HEK293T (cell line): ENCODE measurements around the gene TAS2R60.

ENCODE experiments used
- CTCF ChIA-PET: fragments of 350-600 bp; formaldehyde crosslinking; extraction: SDS; loops from one replicate; lab custom pipeline; 2021; ENCODE audit warnings: antibody characterized with exemption, inconsistent platforms; lab: Yijun Ruan, JAX
- POLR2A ChIA-PET: fragments of 350-600 bp; formaldehyde crosslinking; extraction: SDS; loops from one replicate; lab custom pipeline; 2020; ENCODE audit warnings: antibody characterized with exemption, inconsistent platforms; lab: Yijun Ruan, JAX
- DNase-seq: peaks from one replicate; pipeline ENCODE4 v3.0.0; 2012; ENCODE audit warnings: mixed read lengths; ENCODE audit errors: extremely low spot score
- ARNT ChIP-seq: fragments of 450-650 bp; IDR thresholded peaks from 2 replicates; pipeline ENCODE4 v1.6.1; 2017; ENCODE audit warnings: mild to moderate bottlenecking
- BHLHE40 ChIP-seq: fragments of 450-650 bp; IDR thresholded peaks from 2 replicates; pipeline ENCODE4 v1.6.1; 2016; ENCODE audit warnings: mild to moderate bottlenecking, moderate library complexity, borderline replicate concordance
- CTBP1 ChIP-seq: fragments of 450-650 bp; IDR thresholded peaks from 2 replicates; pipeline ENCODE4 v1.6.1; 2016; ENCODE audit warnings: borderline replicate concordance
- ELF4 ChIP-seq: fragments of 450-650 bp; IDR thresholded peaks from 2 replicates; pipeline ENCODE4 v1.6.1; 2017; ENCODE audit warnings: antibody characterized with exemption
- FOXA1 ChIP-seq: fragments of 450-650 bp; IDR thresholded peaks from 2 replicates; pipeline ENCODE4 v1.6.1; 2016; ENCODE audit warnings: mild to moderate bottlenecking
- FOXK2 ChIP-seq: fragments of 450-650 bp; IDR thresholded peaks from 2 replicates; pipeline ENCODE4 v1.6.1; 2016; ENCODE audit warnings: mild to moderate bottlenecking
- FOXM1 ChIP-seq: fragments of 450-650 bp; IDR thresholded peaks from 2 replicates; pipeline ENCODE4 v1.6.1; 2017; ENCODE audit warnings: mild to moderate bottlenecking, borderline replicate concordance
- HDGF ChIP-seq: fragments of 450-650 bp; IDR thresholded peaks from 2 replicates; pipeline ENCODE4 v1.6.1; 2017; ENCODE audit warnings: antibody characterized with exemption, borderline replicate concordance
- L3MBTL2 ChIP-seq: fragments of 450-650 bp; conservative IDR thresholded peaks from 2 replicates; pipeline ENCODE4 v1.6.1; 2016; ENCODE audit warnings: mild to moderate bottlenecking
- LEF1 ChIP-seq: fragments of 450-650 bp; IDR thresholded peaks from 2 replicates; pipeline ENCODE4 v1.6.1; 2017; ENCODE audit warnings: mild to moderate bottlenecking, borderline replicate concordance
- NFRKB ChIP-seq: fragments of 450-650 bp; IDR thresholded peaks from 2 replicates; pipeline ENCODE4 v1.6.1; 2016; ENCODE audit warnings: mild to moderate bottlenecking, moderate library complexity
- PKNOX1 ChIP-seq: fragments of 450-650 bp; IDR thresholded peaks from 2 replicates; pipeline ENCODE4 v1.6.1; 2016
- SP1 ChIP-seq: fragments of 450-650 bp; IDR thresholded peaks from 2 replicates; pipeline ENCODE4 v1.6.1; 2017
- SUZ12 ChIP-seq: fragments of 450-650 bp; IDR thresholded peaks from 2 replicates; pipeline ENCODE4 v1.6.1; 2016; ENCODE audit warnings: mild to moderate bottlenecking
- TARDBP ChIP-seq: fragments of 450-650 bp; IDR thresholded peaks from 2 replicates; pipeline ENCODE4 v1.6.1; 2016
- ZNF384 ChIP-seq: fragments of 450-650 bp; IDR thresholded peaks from 2 replicates; pipeline ENCODE4 v1.6.1; 2016

TAS2R60 gene

GRCh38 chr7:143451122-143451521 is 7.9 kb downstream of the TAS2R60 start:
- TF ChIP-seq SUZ12 (no peak), TARDBP (no peak)
- ChIA-PET POLR2A (no interaction called here), CTCF (no interaction called here)
- no peak for DNase-seq

- no peak for DNase-seq
- CTCF ChIA-PET, result no interaction called here
- TF ChIP-seq ELF4 (no peak), FOXA1 (no peak)
- POLR2A ChIA-PET, result no interaction called here
Observed at GRCh38 chr7:143451746-143452145, 8.5 kb downstream of the TAS2R60 start.

- POLR2A ChIA-PET, result no interaction called here
- DNase-seq, result no peak
- CTCF ChIA-PET, result no interaction called here
- TF ChIP-seq ELF4 (no peak), ZNF384 (no peak), SUZ12 (no peak), PKNOX1 (no peak), ARNT (no peak), CTBP1 (no peak), L3MBTL2 (no peak), FOXM1 (no peak), FOXA1 (no peak), BHLHE40 (no peak), NFRKB (no peak), TARDBP (no peak), SP1 (no peak), LEF1 (no peak), HDGF (no peak), FOXK2 (no peak)
Observed at GRCh38 chr7:143452495-143452894, 9.2 kb downstream of the TAS2R60 start.

- POLR2A ChIA-PET, result no interaction called here
- DNase-seq, result no peak
- no peak for TF ChIP-seq PKNOX1
- no peak for TF ChIP-seq FOXM1
- TF ChIP-seq SUZ12, result no peak
- TF ChIP-seq ELF4, result no peak
- CTCF ChIA-PET, result no interaction called here
Observed at GRCh38 chr7:143454091-143454680, 10.9 kb downstream of the TAS2R60 start.

- POLR2A ChIA-PET, result no interaction called here
- no peak for DNase-seq
- TF ChIP-seq PKNOX1 (no peak), SP1 (no peak), ELF4 (no peak), NFRKB (no peak), LEF1 (no peak), SUZ12 (no peak), FOXK2 (no peak), ARNT (no peak), CTBP1 (no peak), TARDBP (no peak), FOXA1 (no peak)
- CTCF ChIA-PET, result no interaction called here
Observed at GRCh38 chr7:143455491-143455890, 12.2 kb downstream of the TAS2R60 start.

- ChIA-PET POLR2A (no interaction called here), CTCF (no interaction called here)
- no peak for DNase-seq
- TF ChIP-seq ZNF384 (no peak), L3MBTL2 (no peak), PKNOX1 (no peak), FOXA1 (no peak), NFRKB (no peak), FOXM1 (no peak), ELF4 (no peak), HDGF (no peak), BHLHE40 (no peak), ARNT (no peak), LEF1 (no peak), SP1 (no peak), SUZ12 (no peak), CTBP1 (no peak), FOXK2 (no peak), TARDBP (no peak)
Observed at GRCh38 chr7:143455942-143456341, 12.7 kb downstream of the TAS2R60 start.
